OCI-LY7 (cell line): ENCODE data around the gene CDC5L. TPM values are rescaled to one million over a fixed set of nuclear protein-coding genes. Genes with fewer than 3 reads are reported as not detected.
"Not testable (repeated sequence)": the region's sequence is repeated elsewhere in the genome, so short reads cannot be mapped to it uniquely, and the experiment has no call there.

ENCODE experiments used
- BruUV-seq: library from RNA; stranded (reverse); fragments of 400-500 nt; replicated peaks from 2 replicates; lab custom pipeline; 2021; lab: Mats Ljungman, UMichigan
- CTCF ChIA-PET: fragments of 300-600 bp; sonication (Branson Sonifier 250); formaldehyde crosslinking; loops from one replicate; lab custom pipeline; 2022; ENCODE audit warnings: antibody characterized with exemption; ENCODE audit not compliant: unreplicated experiment; lab: Charles Lee
- POLR2A ChIA-PET: fragments of 300-600 bp; sonication (Branson Sonifier 250); formaldehyde crosslinking; loops from one replicate; lab custom pipeline; 2022; ENCODE audit warnings: antibody characterized with exemption; lab: Charles Lee
- DNase-seq: peaks from one replicate; pipeline ENCODE4 v3.0.0-alpha.2; 2015; ENCODE audit warnings: low spot score
- H2AFZ ChIP-seq: fragments of 200-600 bp; sonication (generic), shearing (Covaris generic); 2 replicates; pipeline ENCODE4 v1.6.1; 2014; ENCODE audit warnings: mild to moderate bottlenecking, antibody characterized with exemption, low read length, moderate library complexity
- H3K27ac ChIP-seq: fragments of 200-600 bp; sonication (generic); 2 replicates; pipeline ENCODE4 v1.5.1; 2014; ENCODE audit warnings: mixed run types, low read depth, mild to moderate bottlenecking, moderate library complexity, low read length, inconsistent platforms; ENCODE audit not compliant: poor library complexity, severe bottlenecking
- H3K36me3 ChIP-seq: fragments of 200-600 bp; sonication (generic); 2 replicates; pipeline ENCODE4 v1.6.1; 2014; ENCODE audit warnings: mild to moderate bottlenecking, antibody characterized with exemption, low read length, moderate library complexity, mixed read lengths; ENCODE audit not compliant: insufficient read depth
- H3K4me1 ChIP-seq: fragments of 200-600 bp; sonication (generic); 2 replicates; pipeline ENCODE4 v1.5.1; 2014; ENCODE audit warnings: mild to moderate bottlenecking, low read length; ENCODE audit not compliant: insufficient read depth, poor library complexity, severe bottlenecking
- H3K4me2 ChIP-seq: fragments of 200-600 bp; sonication (generic); 2 replicates; pipeline ENCODE4 v1.6.1; 2014; ENCODE audit warnings: mild to moderate bottlenecking, low read length
- H3K4me3 ChIP-seq: fragments of 200-600 bp; sonication (generic); 2 replicates; pipeline ENCODE4 v1.5.1; 2014; ENCODE audit warnings: mild to moderate bottlenecking, low read depth, low read length; ENCODE audit not compliant: poor library complexity, severe bottlenecking
- H3K79me2 ChIP-seq: fragments of 200-600 bp; sonication (generic); 2 replicates; pipeline ENCODE4 v1.6.1; 2016; ENCODE audit warnings: low read depth, mild to moderate bottlenecking, low read length, moderate library complexity, mixed read lengths; ENCODE audit not compliant: insufficient read depth
- H3K9me2 ChIP-seq: fragments of 200-600 bp; sonication (generic); 2 replicates; pipeline ENCODE4 v1.6.1; 2016; ENCODE audit warnings: mild to moderate bottlenecking, low read length, mixed read lengths; ENCODE audit not compliant: insufficient read depth
- H3K9me3 ChIP-seq: fragments of 200-600 bp; sonication (generic); 2 replicates; pipeline ENCODE4 v1.6.1; 2014; ENCODE audit warnings: mild to moderate bottlenecking, mixed run types, low read length, mixed read lengths
- H4K20me1 ChIP-seq: fragments of 200-600 bp; sonication (generic); 2 replicates; pipeline ENCODE4 v1.6.1; 2014; ENCODE audit warnings: mild to moderate bottlenecking, antibody characterized with exemption, low read length, moderate library complexity, mixed read lengths; ENCODE audit not compliant: insufficient read depth
- CTCF ChIP-seq: fragments of 200-600 bp; sonication (generic); conservative IDR thresholded peaks from 2 replicates; pipeline ENCODE4 v1.5.1; 2014; ENCODE audit warnings: mild to moderate bottlenecking, antibody characterized with exemption, low read length, moderate library complexity, mixed read lengths
- EZH2phosphoT487 ChIP-seq: fragments of 200-600 bp; sonication (generic); IDR thresholded peaks from 2 replicates; pipeline ENCODE4 v1.6.1; 2018; ENCODE audit warnings: low read depth, borderline replicate concordance, mild to moderate bottlenecking, mixed run types, antibody characterized with exemption, low read length, moderate library complexity, mixed read lengths
- intact Hi-C: fragments of 100-400 bp; cut with micrococcal nuclease; formaldehyde crosslinking; loops from one replicate; pipeline ENCODE4 v1.10.0; 2022; ENCODE audit not compliant: unreplicated experiment
- total RNA-seq, 2 experiments: library from RNA; depleted of rRNA in 1 of 2; stranded (reverse); fragments of >200 nt in 1 of 2; shearing (Covaris generic) in 1 of 2; gene quantifications; 2 replicates each; pipeline ENCODE4 v1.2.3, GENCODE V29; 2014 to 2022

The CDC5L gene
- total RNA-seq, 2 experiments from 2014 or later: 21.5 to 24.0 TPM

- H3K4me1 ChIP-seq: no peaks in the 10 kb centered on the region
- H3K36me3 ChIP-seq: no peaks in the 10 kb centered on the region
- CTCF ChIA-PET: no interaction called here
- no peaks in the 10 kb centered on the region for H3K9me2 ChIP-seq
- no peak overlapping the region for H3K4me3 ChIP-seq
- H3K4me2 ChIP-seq: no peak overlapping the region
- intact Hi-C loops: no loop called here
- POLR2A ChIA-PET: interaction anchor here (1.1 kb wide), 1 partner anchor 11 kb away, joined by 3 read pairs; no protein-coding TSS in a partner anchor
- BruUV-seq: no TSS peak
- H4K20me1 ChIP-seq: no peaks in the 10 kb centered on the region
- H3K9me3 ChIP-seq: no peaks in the 10 kb centered on the region
- no peak for TF ChIP-seq EZH2phosphoT487
- no peak overlapping the region for H2AFZ ChIP-seq
- no peak overlapping the region for H3K27ac ChIP-seq
- DNase-seq: no peak
- H3K79me2 ChIP-seq: no peaks in the 10 kb centered on the region
These were observed 46.2 kb upstream of the CDC5L start for GRCh38 chr6:44341095-44341890.

GRCh38 chr6:44342052-44342451, 45.5 kb upstream of the CDC5L start:
- no peak overlapping the region for H2AFZ ChIP-seq
- H3K4me3 ChIP-seq: no peak overlapping the region
- no peaks in the 10 kb centered on the region for H3K79me2 ChIP-seq
- no peaks in the 10 kb centered on the region for H3K4me1 ChIP-seq
- no peaks in the 10 kb centered on the region for H3K9me3 ChIP-seq
- no peak overlapping the region for H3K4me2 ChIP-seq
- no peaks in the 10 kb centered on the region for H4K20me1 ChIP-seq
- no peaks in the 10 kb centered on the region for H3K9me2 ChIP-seq
- CTCF ChIA-PET: no interaction called here
- POLR2A ChIA-PET: interaction anchor here (1.1 kb wide), 1 partner anchor 10 kb away, joined by 3 read pairs; no protein-coding TSS in a partner anchor
- H3K27ac ChIP-seq: no peak overlapping the region
- no TSS peak for BruUV-seq
- DNase-seq: no peak
- intact Hi-C loops: no loop called here
- H3K36me3 ChIP-seq: no peaks in the 10 kb centered on the region
- TF ChIP-seq EZH2phosphoT487 (no peak), CTCF (no peak)

GRCh38 chr6:44342489-44342888, 45.0 kb upstream of the CDC5L start, which contains the start of gene SPATS1:
SPATS1 (plus strand) TSS chr6:44342650; CDS start chr6:44343096, 446 bp downstream.
- Histone ChIP-seq H3K9me2 (no peaks in the 10 kb centered on the region), H3K4me2 (no peak within 1 kb of the TSS), H3K36me3 (no peaks in the 10 kb centered on the region), H2AFZ (no peak within 1 kb of the TSS), H3K4me3 (no peak within 1 kb of the TSS), H3K4me1 (no peaks in the 10 kb centered on the region), H3K79me2 (no peaks in the 10 kb centered on the region), H4K20me1 (no peaks in the 10 kb centered on the region), H3K27ac (no peak within 1 kb of the TSS), H3K9me3 (no peaks in the 10 kb centered on the region)
- intact Hi-C loops: no loop called here
- no peak for DNase-seq
- ChIA-PET POLR2A (interaction anchor here (1.1 kb wide), 1 partner anchor 9 kb away, joined by 3 read pairs; no protein-coding TSS in a partner anchor), CTCF (no interaction called here)
- BruUV-seq: no TSS peak
- TF ChIP-seq CTCF: no peak
- no peak for TF ChIP-seq EZH2phosphoT487

GRCh38 chr6:44346818-44347217, 40.7 kb upstream of the CDC5L start:
- H4K20me1 ChIP-seq: not testable (repeated sequence)

More at GRCh38 chr6:44346818-44347217, 40.7 kb upstream of the CDC5L start:
- H3K4me3 ChIP-seq, H2AFZ ChIP-seq, H3K9me2 ChIP-seq, H3K4me2 ChIP-seq, intact Hi-C loops, DNase-seq, H3K4me1 ChIP-seq, H3K9me3 ChIP-seq, CTCF ChIA-PET, H3K27ac ChIP-seq, H3K79me2 ChIP-seq, BruUV-seq, POLR2A ChIA-PET, H3K36me3 ChIP-seq: not testable (repeated sequence)
